ENCODE results near the gene UACA. TPM values are rescaled to one million over a fixed set of nuclear protein-coding genes. Genes with fewer than 3 reads are reported as not detected.

UACA gene
- total and polyA plus RNA-seq, 2 donors (not counting 3 experiments of a cell fraction or from before 2014, with no cell fraction given) = 167 to 292 TPM

GRCh38 chr15:70781236-70781635, 17.9 kb upstream of the UACA start:
- H3K79me2 ChIP-seq (ENCODE audit: control insufficient read depth, insufficient read depth, low read length) = no peaks in the 10 kb centered on the region
- H3K4me2 ChIP-seq (ENCODE audit: insufficient read depth, low read length) = no peak overlapping the region
- TF ChIP-seq JUN (IDR thresholded peaks at IDR 0.05; ENCODE audit: borderline replicate concordance, insufficient read depth, insufficient read length, low read depth) (no peak), POLR2A (IDR thresholded peaks at IDR 0.05; ENCODE audit: low read depth, low read length) (no peak), GATA2 (IDR thresholded peaks at IDR 0.05; ENCODE audit: insufficient read depth, insufficient read length, low read depth, low read length) (no peak), MAX (IDR thresholded peaks at IDR 0.05; ENCODE audit: insufficient read depth, insufficient read length) (no peak), MYC (IDR thresholded peaks at IDR 0.05; ENCODE audit: low read depth, low read length) (no peak), CTCF (IDR thresholded peaks at IDR 0.05; ENCODE audit: extremely low read depth in 1 of 2, insufficient read depth in 1 of 2, low read depth in 1 of 2, low read length in 2 of 2) (no peak), EZH2 (IDR thresholded peaks at IDR 0.05; ENCODE audit: borderline replicate concordance, low read depth, low read length, severe bottlenecking) (no peak), FOS (IDR thresholded peaks at IDR 0.05; ENCODE audit: borderline replicate concordance, insufficient read depth, low read length) (no peak)
- DNase-seq (ENCODE audit: low read depth, low spot score) (no peak), FAIRE-seq (no peak)
- no peaks in the 10 kb centered on the region for H3K27me3 ChIP-seq (ENCODE audit: control insufficient read depth in 2 of 2, insufficient read depth in 2 of 2, low read length in 2 of 2)
- no peaks in the 10 kb centered on the region for H3K36me3 ChIP-seq (ENCODE audit: control insufficient read depth in 2 of 2, extremely low read depth in 1 of 2, insufficient read depth in 2 of 2, low read length in 2 of 2)
- ChIA-PET CTCF (no interaction called here), POLR2A (no interaction called here)
- BruUV-seq (replicated peaks) = no TSS peak
- no peaks in the 10 kb centered on the region for H4K20me1 ChIP-seq (replicated peaks; ENCODE audit: control insufficient read depth, extremely low read depth, insufficient read depth, low read length)
- H3K9me3 ChIP-seq (replicated peaks; ENCODE audit: control insufficient read depth, insufficient read depth, low read length) = no peaks in the 10 kb centered on the region
- dilution Hi-C loops (cut with MboI; ENCODE audit: extremely low pct_ligation_motif_present, low sequenced_read_pairs) = no loop called here
- H3K9me1 ChIP-seq (replicated peaks; ENCODE audit: control insufficient read depth, extremely low read depth, insufficient read depth, low read length) = no peaks in the 10 kb centered on the region
- H2AFZ ChIP-seq (ENCODE audit: low read depth, low read length) = no peak overlapping the region
- no peak overlapping the region for H3K9ac ChIP-seq (replicated peaks; ENCODE audit: extremely low read depth, insufficient read depth, low read length)
- H3K27ac ChIP-seq (ENCODE audit: insufficient read depth, low read depth, low read length) = no peak overlapping the region
- H3K4me3 ChIP-seq (replicated peaks in 1 of 3; ENCODE audit: insufficient read depth in 1 of 3, low read depth in 1 of 3, low read length in 3 of 3) = no peak overlapping the region
- intact Hi-C loops (cut with micrococcal nuclease) = no loop called here
- H3K4me1 ChIP-seq (ENCODE audit: control insufficient read depth, extremely low read depth, insufficient read depth, low read length) = peaks cover 20% of the 10 kb centered on the region
